HG02938 (cell line): ENCODE data around the gene ZNF407.

Source experiments
- ATAC-seq: cut with Tn5 transposase; IDR thresholded peaks from one replicate; pipeline ENCODE4 v1.9.1; 2021; ENCODE audit warnings: mild to moderate bottlenecking, moderate library complexity; ENCODE audit not compliant: unreplicated experiment

Gene ZNF407

DNA sequence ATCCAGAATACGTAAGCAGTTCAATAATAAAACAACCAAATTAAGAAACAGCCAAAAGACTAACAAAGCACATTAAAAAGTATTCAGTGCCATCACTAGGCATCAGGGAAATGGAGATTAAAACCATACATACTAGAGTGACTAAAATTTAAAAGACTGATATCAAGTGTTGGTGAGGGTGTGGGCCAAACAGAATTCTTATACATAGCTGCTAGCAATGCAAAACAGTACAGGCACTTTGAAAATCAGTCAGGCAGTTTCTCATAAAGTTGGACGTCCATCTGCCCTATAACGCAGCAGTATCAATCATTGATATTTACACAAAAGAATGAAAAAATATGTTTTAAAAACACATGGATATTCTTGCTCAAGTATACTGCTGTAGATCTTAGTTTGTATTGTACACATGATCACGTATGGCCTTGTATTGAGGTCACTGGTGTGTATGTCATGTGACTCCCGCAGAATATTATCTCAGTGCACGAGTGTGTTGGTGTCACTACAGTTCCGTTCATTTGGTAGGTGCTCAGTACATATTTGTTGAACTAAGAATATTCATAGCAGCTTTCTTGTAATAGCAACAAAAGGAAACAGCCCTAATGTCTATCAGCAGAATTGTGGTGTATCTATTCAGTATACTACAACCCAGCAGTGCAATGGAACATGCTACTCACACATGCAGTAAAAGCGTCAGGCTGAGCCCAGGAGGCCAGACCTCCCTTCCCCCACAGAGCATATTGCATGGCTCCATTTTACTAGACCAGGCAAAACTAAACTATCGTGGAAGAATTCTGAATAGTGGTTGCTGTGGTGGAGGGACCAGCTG lies 28.6 kb downstream of the ZNF407 start:
- no peak for ATAC-seq

DNA sequence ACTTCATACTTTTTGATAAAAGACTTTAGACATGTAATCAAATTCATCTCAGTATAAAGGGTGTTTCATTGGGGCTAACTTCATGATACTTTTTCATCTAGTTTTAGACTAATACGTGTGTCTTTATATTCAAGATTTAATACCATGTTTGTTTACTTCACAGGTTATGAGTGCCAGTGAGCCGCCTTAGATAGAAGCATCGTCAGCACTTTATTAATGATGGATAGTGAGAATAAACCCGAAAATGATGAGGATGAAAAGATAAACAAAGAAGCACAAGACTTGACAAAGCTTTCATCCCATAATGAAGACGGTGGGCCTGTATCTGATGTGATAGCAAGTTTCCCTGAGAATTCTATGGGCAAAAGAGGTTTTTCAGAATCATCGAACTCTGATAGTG lies 33.1 kb downstream of the ZNF407 start:
- ATAC-seq: no peak

DNA sequence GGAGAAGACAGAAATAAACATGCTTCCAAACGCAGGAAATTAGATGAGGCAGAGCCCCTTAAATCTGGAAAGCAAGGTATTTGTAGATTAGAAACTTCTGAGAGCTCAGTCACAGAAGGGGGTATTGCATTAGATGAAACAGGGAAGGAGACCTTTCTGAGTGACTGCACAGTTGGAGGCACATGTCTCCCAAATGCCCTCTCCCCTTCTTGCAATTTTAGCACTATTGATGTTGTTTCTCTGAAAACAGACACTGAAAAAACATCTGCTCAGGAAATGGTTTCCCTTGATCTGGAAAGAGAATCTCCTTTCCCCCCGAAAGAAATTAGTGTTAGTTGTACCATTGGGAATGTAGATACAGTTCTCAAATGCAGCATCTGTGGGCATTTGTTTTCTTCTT lies 33.5 kb downstream of the ZNF407 start:
- no peak for ATAC-seq

DNA sequence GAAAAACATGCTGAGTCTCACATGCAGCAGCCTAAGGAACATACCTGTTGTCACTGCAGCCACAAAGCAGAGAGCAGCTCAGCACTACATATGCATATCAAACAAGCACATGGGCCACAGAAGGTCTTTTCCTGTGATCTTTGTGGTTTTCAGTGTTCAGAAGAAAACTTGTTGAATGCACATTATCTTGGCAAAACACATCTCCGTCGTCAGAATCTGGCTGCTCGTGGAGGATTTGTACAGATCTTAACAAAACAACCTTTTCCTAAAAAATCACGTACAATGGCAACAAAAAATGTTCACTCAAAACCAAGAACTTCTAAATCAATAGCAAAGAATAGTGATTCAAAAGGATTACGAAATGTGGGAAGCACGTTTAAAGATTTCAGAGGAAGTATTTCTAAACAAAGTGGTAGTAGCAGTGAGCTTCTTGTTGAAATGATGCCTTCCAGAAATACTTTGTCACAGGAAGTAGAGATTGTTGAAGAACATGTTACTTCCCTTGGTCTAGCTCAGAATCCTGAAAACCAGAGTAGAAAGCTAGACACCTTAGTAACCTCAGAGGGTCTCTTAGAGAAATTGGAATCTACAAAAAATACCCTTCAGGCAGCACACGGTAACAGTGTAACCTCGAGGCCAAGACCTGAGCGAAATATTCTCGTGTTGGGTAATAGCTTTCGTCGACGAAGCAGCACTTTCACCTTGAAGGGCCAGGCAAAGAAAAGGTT lies 34.1 kb downstream of the ZNF407 start:
- no peak for ATAC-seq

DNA sequence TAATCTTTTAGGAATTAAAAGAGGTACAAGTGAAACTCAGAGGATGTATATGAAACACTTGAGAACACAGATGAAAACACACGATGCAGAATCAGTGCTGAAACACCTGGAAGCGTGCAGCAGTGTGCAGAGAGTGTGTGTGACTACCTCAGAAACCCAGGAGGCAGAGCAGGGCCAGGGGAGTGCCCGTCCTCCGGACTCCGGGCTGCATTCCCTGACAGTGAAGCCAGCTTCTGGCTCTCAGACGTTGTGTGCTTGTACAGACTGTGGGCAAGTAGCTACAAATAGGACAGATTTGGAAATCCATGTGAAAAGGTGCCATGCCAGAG lies 34.6 kb downstream of the ZNF407 start:
- no peak for ATAC-seq

GRCh38 chr18:74632856-74633255 lies 35.2 kb downstream of the ZNF407 start:
- no peak for ATAC-seq

DNA sequence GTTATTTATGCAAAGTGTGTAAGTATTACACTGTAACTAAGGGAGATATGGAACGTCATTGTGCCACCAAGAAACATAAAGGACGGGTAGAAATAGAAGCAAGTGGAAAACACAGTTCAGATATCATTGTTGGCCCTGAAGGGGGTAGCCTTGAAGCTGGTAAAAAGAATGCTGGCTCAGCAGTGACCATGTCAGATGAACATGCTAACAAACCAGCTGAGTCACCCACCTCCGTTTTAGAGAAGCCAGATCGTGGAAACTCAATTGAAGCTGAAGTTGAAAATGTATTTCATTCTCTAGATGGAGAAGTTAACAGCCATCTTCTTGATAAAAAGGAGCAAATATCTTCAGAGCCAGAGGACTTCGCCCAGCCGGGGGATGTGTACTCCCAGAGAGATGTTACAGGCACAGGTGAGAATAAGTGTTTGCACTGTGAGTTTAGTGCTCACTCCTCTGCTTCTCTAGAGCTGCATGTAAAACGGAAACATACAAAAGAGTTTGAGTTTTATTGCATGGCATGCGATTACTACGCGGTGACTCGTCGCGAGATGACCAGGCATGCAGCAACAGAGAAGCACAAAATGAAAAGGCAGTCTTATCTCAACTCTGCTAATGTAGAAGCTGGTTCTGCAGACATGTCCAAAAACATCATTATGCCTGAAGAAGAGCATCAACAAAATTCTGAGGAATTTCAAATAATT lies 36.1 kb downstream of the ZNF407 start:
- no peak for ATAC-seq

DNA sequence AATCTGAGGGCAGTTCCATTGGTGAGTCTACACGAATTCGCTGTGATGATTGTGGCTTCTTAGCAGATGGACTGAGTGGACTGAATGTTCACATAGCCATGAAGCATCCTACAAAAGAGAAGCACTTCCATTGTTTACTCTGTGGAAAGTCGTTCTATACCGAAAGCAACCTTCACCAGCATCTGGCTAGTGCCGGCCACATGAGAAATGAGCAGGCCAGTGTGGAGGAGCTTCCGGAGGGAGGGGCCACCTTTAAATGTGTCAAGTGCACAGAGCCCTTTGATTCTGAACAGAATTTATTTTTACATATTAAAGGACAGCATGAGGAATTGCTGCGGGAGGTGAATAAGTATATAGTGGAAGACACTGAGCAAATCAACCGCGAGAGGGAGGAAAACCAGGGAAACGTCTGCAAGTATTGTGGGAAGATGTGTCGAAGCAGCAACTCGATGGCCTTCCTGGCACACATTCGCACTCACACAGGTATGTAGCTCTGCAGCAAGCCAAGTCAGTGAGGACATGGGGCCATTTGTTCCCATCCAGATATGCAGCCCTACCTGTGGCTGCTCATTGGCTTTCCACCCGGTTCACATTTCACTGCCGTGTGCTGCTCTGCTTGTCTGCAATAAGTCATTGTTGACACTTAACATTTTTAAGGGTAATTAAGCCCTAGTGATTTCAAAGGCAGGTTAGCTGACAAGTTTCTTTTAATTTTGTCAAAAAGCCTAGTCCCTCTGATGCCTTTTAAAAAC lies 37.7 kb downstream of the ZNF407 start:
- no peak for ATAC-seq

GRCh38 chr18:74637070-74637469 lies 39.4 kb downstream of the ZNF407 start:
- no peak for ATAC-seq

GRCh38 chr18:74638210-74638609 lies 40.5 kb downstream of the ZNF407 start:
- no peak for ATAC-seq

GRCh38 chr18:74644713-74645112 lies 47.0 kb downstream of the ZNF407 start:
- no peak for ATAC-seq

- ATAC-seq: no peak
Measured at GRCh38 chr18:74645679-74646078, 48.0 kb downstream of the ZNF407 start.

GRCh38 chr18:74651327-74652128 lies 53.9 kb downstream of the ZNF407 start:
- ATAC-seq: no peak

DNA sequence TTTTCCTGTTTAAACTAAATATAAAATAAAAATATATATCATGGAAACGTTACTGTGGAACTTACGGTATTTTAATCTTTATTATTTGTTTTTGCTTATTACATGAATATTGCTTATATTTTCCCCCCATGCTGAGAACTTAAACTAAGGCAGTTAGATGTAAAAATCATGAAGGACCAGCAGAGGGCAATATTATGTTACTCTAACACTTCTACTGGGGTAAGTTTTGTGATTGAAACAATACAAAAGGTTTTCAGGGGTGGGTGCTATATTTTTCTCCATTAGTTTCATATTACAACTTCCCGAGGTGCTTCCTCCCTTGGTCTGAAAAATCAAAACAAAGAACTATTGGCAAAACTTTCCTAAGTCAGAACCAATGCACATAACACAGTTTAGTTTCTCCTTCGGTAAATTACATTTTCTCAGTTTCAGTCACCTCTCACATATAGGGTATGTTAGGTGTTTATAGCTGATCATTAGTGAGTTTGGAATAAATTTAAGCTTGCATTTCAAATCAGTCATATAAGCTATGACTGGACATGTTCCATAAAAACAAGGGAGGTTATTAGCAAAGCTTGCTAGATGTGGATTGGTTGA lies 54.8 kb downstream of the ZNF407 start:
- ATAC-seq: peak; percentile 56

- ATAC-seq: no peak
Measured at GRCh38 chr18:74654638-74655037, 57.0 kb downstream of the ZNF407 start.

DNA sequence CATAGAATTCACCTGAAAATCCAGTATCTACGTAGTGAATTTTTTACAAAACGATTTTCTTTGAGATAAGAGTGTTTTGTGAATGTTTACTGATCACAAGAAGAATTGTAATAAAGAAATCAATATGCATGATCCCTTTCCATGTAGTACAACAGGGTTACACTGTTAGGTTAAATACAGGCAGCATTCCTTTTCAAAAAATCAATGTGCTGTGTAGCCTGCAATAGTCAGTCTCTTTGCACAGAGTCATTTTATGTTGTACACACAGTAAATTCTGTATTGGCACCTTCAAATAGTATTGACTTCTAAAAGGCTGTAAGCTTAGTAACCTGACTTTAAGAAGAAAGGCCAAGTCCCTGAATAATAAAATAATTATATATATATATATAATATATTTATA lies 63.3 kb downstream of the ZNF407 start:
- no peak for ATAC-seq

DNA sequence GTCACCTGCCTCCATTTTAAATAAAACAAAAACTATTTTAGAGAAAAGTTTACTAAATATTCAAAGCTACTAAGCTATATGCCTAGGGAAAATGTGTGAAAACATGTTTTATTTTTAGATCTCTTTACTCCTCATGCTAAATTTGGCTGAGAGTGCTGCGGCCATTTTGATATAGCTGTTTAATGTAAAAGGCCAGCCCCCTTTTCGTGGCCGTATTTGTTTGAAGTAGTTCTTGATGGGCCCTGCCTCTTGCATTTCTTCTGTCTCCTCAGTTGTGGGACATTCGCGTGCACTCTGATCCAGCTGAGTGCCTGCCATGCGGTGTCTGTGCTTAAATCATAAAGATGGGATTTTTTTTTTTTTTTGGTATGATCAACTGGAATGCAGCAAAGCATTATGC lies 64.0 kb downstream of the ZNF407 start:
- ATAC-seq: no peak

GRCh38 chr18:74662622-74663021 lies 65.0 kb downstream of the ZNF407 start:
- no peak for ATAC-seq

GRCh38 chr18:74665346-74665745 lies 67.7 kb downstream of the ZNF407 start:
- ATAC-seq: no peak

- no peak for ATAC-seq
Measured at GRCh38 chr18:74665905-74666304, 68.2 kb downstream of the ZNF407 start.
